ENCODE data around the gene ANKS1B. TPM values are rescaled to one million over a fixed set of nuclear protein-coding genes. Genes with fewer than 3 reads are reported as not detected.

The ANKS1B gene
- total and polyA plus RNA-seq, 10 of the 15 experiments (the other 5 are each of a cell fraction or from before 2014, with no cell fraction given), result 0.16 to 1.3 (median 0.82) TPM; not detected in 7

DNA sequence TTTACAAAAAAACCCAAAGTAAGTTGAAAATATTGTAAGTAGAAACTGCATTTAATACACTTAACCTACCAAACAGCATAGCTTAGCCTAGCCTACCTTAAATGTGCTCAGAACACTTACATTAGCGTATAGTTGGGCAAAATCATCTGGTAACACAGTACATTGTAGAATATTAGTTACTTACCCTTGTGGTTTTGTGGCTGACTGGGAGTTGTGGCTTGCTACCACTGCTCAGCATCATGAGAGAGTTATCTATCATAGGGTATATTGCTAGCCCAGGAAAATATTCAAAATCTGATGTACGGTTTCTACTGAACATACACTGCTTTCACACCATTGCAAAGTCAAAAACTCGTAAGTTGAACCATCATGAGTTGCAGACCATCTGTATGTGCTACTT, 478.9 kb downstream of the ANKS1B start:
- ATAC-seq, result no peak
- H3K4me1 ChIP-seq (ENCODE audit: control insufficient read depth, insufficient read depth, low read length), result no peaks in the 10 kb centered on the region

DNA sequence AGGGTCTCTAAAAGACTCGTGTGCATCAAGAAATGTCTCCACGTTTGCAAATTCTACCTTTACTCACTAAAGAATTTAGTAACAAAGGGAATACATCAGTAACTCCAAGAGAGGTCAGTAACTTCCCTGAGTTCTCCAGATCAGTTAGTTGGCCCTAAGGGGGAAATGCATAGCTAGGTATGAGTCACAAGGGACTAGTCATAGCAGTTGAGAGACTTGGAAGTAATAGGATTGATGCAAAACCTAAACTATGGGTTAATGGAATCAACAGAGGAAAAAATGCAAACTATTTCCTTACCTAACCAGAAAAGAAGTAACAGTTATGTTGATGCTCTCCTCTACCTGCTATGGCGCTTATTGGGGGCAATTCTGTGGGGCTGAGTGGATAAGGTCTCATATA, 486.0 kb downstream of the ANKS1B start:
- CTCF ChIA-PET, result no interaction called here
- H4K20me1 ChIP-seq (ENCODE audit: control insufficient read depth, insufficient read depth), result no peaks in the 10 kb centered on the region
- H3K36me3 ChIP-seq (ENCODE audit: control insufficient read depth in 2 of 2, insufficient read depth in 2 of 2, low read length in 1 of 2), result no peaks in the 10 kb centered on the region
- no peak overlapping the region for H3K4me2 ChIP-seq (ENCODE audit: control insufficient read depth, insufficient read depth)
- ATAC-seq, result no peak
- no peaks in the 10 kb centered on the region for H3K9me3 ChIP-seq (replicated peaks; ENCODE audit: control insufficient read depth, insufficient read depth, low read length)
- H3K27me3 ChIP-seq (replicated peaks in 1 of 2; ENCODE audit: control insufficient read depth in 2 of 2, insufficient read depth in 2 of 2, low read length in 1 of 2), result no peaks in the 10 kb centered on the region
- TF ChIP-seq, protein P1, sequence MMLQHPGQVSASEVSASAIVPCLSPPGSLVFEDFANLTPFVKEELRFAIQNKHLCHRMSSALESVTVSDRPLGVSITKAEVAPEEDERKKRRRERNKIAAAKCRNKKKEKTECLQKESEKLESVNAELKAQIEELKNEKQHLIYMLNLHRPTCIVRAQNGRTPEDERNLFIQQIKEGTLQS (IDR thresholded peaks at IDR 0.05; ENCODE audit: borderline replicate concordance, extremely low read depth, low read depth, low read length), result no peak
- no peak for TF ChIP-seq CUX1 (IDR thresholded peaks at IDR 0.05; ENCODE audit: insufficient replicate concordance, low read depth, low read length)
- no peak for TF ChIP-seq YBX1 (IDR thresholded peaks at IDR 0.05)
- POLR2A ChIA-PET, result no interaction called here
- no peak for FAIRE-seq
- no peak overlapping the region for H3K27ac ChIP-seq (ENCODE audit: control insufficient read depth, insufficient read depth)
- SMC1A ChIA-PET (ENCODE audit: uncharacterized antibody, unreplicated experiment), result no interaction called here
- intact Hi-C loops (cut with micrococcal nuclease; ENCODE audit: unreplicated experiment), result no loop called here
- no peaks in the 10 kb centered on the region for H3K79me2 ChIP-seq (ENCODE audit: control insufficient read depth, insufficient read depth, low read length)
- no peak overlapping the region for H3K9ac ChIP-seq (ENCODE audit: control insufficient read depth, insufficient read depth, low read length)
- H3K4me3 ChIP-seq, result no peak overlapping the region
- RAD21 ChIA-PET (ENCODE audit: unreplicated experiment), result no interaction called here
- no TSS peak for BruUV-seq (replicated peaks)
- no peak overlapping the region for H2AFZ ChIP-seq (ENCODE audit: control insufficient read depth, low read depth, low read length)
- DNase-seq (ENCODE audit: low read depth, low spot score), result no peak
- 7% methylated on average over 3 of the region's 3 CpGs for WGBS (ENCODE audit: insufficient coverage, insufficient replicate concordance, low lambda C conversion rate, missing lambda C conversion rate)
- in situ Hi-C loops (cut with MboI), result no loop called here
- H3K4me1 ChIP-seq (ENCODE audit: control insufficient read depth, insufficient read depth, low read length), result no peaks in the 10 kb centered on the region

More for the DNA sequence above, 478.9 kb downstream of the ANKS1B start:
- H3K4me2 ChIP-seq (ENCODE audit: control insufficient read depth, insufficient read depth), result no peak overlapping the region
- ChIA-PET SMC1A (ENCODE audit: uncharacterized antibody, unreplicated experiment) (no interaction called here), POLR2A (no interaction called here), RAD21 (ENCODE audit: unreplicated experiment) (no interaction called here), CTCF (no interaction called here)
- intact Hi-C loops (cut with micrococcal nuclease; ENCODE audit: unreplicated experiment) (no loop called here), in situ Hi-C loops (cut with MboI) (no loop called here)
- H3K79me2 ChIP-seq (ENCODE audit: control insufficient read depth, insufficient read depth, low read length), result no peaks in the 10 kb centered on the region
- WGBS (ENCODE audit: insufficient coverage, insufficient replicate concordance, low lambda C conversion rate, missing lambda C conversion rate), result 30% methylated on average over 3 of the region's 3 CpGs
- no peak overlapping the region for H2AFZ ChIP-seq (ENCODE audit: control insufficient read depth, low read depth, low read length)
- TF ChIP-seq MEF2A (IDR thresholded peaks at IDR 0.05; ENCODE audit: insufficient read depth, low read depth, low read length), result no peak
- TF ChIP-seq NFYA (IDR thresholded peaks at IDR 0.05; ENCODE audit: borderline replicate concordance, low read depth, low read length), result no peak
- no peak for TF ChIP-seq HDGF (IDR thresholded peaks at IDR 0.05)
- TF ChIP-seq CBX3 (IDR thresholded peaks at IDR 0.05; ENCODE audit: borderline replicate concordance, low read depth), result no peak
- no peak overlapping the region for H3K27ac ChIP-seq (ENCODE audit: control insufficient read depth, insufficient read depth)
- no peak overlapping the region for H3K4me3 ChIP-seq
- H3K36me3 ChIP-seq (ENCODE audit: control insufficient read depth in 2 of 2, insufficient read depth in 2 of 2, low read length in 1 of 2), result no peaks in the 10 kb centered on the region
- H4K20me1 ChIP-seq (ENCODE audit: control insufficient read depth, insufficient read depth), result no peaks in the 10 kb centered on the region
- no peaks in the 10 kb centered on the region for H3K9me3 ChIP-seq (replicated peaks; ENCODE audit: control insufficient read depth, insufficient read depth, low read length)
- DNase-seq (ENCODE audit: low read depth, low spot score), result no peak
- H3K9ac ChIP-seq (ENCODE audit: control insufficient read depth, insufficient read depth, low read length), result no peak overlapping the region
- BruUV-seq (replicated peaks), result no TSS peak
- H3K27me3 ChIP-seq (replicated peaks in 1 of 2; ENCODE audit: control insufficient read depth in 2 of 2, insufficient read depth in 2 of 2, low read length in 1 of 2), result no peaks in the 10 kb centered on the region
- no peak for FAIRE-seq
